Peyer's patch (tissue), 4 donors: Measurements from ENCODE around the gene GLTP. TPM values are rescaled to one million over a fixed set of nuclear protein-coding genes. Genes with fewer than 3 reads are reported as not detected.

Experiments used
- DNase-seq, 3 donors: peaks; one replicate each; pipeline ENCODE4 v3.0.0-alpha.2; 2017 to 2019
- H3K27ac ChIP-seq, 4 donors: fragments of 200-600 bp; sonication (generic); one replicate each; pipeline ENCODE4 v1.5.1; 2016 to 2019
- H3K27me3 ChIP-seq, 2 donors: fragments of 200-600 bp; sonication (generic); one replicate each; pipeline ENCODE4 v1.5.1; 2019
- H3K36me3 ChIP-seq, 3 donors: fragments of 200-600 bp; sonication (generic); one replicate each; pipeline ENCODE4 v1.5.1; 2016 to 2019
- H3K4me1 ChIP-seq, 4 donors: fragments of 200-600 bp; sonication (generic); one replicate each; pipeline ENCODE4 v1.5.1; 2016 to 2019
- H3K4me3 ChIP-seq, 4 donors: fragments of 200-600 bp; sonication (generic); 1 replicate in 3 of 4; 2 replicates in 1 of 4; pipeline ENCODE4 v1.5.1; 2016 to 2019; ENCODE audit warnings: mild to moderate bottlenecking in 1 of 4
- H3K9me3 ChIP-seq, 4 donors: fragments of 200-600 bp; sonication (generic); one replicate each; pipeline ENCODE4 v1.5.1; 2016 to 2019; ENCODE audit warnings: mild to moderate bottlenecking in 1 of 4
- POLR2A ChIP-seq, 2 donors: fragments of 450-650 bp; IDR thresholded peaks; one replicate each; pipeline ENCODE4 v1.5.1; 2017; ENCODE audit warnings: antibody characterized with exemption in 2 of 2, mild to moderate bottlenecking in 2 of 2, moderate library complexity in 2 of 2
- small RNA-seq, 2 donors: library from RNA; depleted of rRNA; stranded (forward); fragments of <200 nt; gene quantifications; one replicate each; pipeline ENCODE3, GENCODE V24; 2016
- total RNA-seq, 4 donors: library from RNA; depleted of rRNA; stranded (reverse); fragments of >200 nt; gene quantifications; one replicate each; pipeline ENCODE4 v1.1.0, GENCODE V29; 2016
- TF ChIP-seq, protein P1 (sequence below), 6 experiments: fragments of 450-650 bp in 4 of 6; fragments of 200-600 bp in 2 of 6; sonication (generic) in 1 of 6; IDR thresholded peaks; one replicate each; pipeline ENCODE4 v1.5.1; 2017 to 2019; ENCODE audit warnings: antibody characterized with exemption in 6 of 6, mild to moderate bottlenecking in 3 of 6, moderate library complexity in 1 of 6

Gene GLTP
- total RNA-seq, 4 donors from 2014 or later = 27.2 to 149 (median 141) TPM

DNA sequence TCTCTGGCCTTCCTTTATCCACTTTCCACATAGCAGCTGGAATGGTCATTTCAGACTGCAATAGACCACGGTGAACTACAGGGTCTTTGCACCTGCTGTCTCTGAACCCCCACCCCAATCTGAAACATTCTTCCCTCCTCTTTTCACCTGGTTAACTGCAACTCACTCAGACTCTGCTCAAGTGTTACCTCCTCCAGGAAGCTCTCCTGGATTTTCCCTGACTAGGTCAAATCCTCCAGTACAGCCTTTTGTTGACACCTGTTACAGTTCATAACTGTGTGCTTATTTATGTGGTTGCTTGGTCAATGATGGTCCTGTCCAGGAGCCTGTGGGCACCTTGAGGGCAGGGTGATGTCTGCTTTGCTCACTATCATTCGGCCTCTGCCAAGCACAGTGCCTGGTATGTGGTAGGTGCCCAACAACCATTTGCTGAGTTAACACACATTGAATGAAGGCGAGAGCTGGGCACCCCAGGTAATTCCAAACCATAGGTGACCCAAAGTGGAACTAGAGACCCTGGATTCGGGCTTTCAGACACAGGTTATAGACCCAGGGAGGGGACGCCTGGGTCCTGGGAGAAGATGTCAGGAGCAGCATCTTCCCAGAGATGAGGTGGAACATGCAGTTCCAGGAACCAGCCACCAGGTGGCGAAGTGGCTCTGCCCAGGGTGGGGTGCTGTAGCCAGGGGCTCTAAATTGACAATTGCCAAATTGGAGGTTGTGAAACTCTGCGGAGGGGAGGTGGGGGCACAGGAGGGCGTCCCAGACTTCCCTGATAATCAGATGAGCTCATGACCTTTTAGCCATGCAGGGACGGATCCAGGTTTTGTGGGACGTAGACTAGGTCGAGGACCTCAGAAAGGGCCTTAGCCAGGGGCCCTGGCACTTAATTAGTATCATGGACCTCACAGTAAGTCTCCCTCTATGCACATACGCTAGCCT, 75.2 kb downstream of the GLTP start:
- H3K4me1 ChIP-seq = no peaks in the 10 kb centered on the region
- TF ChIP-seq, protein P1, sequence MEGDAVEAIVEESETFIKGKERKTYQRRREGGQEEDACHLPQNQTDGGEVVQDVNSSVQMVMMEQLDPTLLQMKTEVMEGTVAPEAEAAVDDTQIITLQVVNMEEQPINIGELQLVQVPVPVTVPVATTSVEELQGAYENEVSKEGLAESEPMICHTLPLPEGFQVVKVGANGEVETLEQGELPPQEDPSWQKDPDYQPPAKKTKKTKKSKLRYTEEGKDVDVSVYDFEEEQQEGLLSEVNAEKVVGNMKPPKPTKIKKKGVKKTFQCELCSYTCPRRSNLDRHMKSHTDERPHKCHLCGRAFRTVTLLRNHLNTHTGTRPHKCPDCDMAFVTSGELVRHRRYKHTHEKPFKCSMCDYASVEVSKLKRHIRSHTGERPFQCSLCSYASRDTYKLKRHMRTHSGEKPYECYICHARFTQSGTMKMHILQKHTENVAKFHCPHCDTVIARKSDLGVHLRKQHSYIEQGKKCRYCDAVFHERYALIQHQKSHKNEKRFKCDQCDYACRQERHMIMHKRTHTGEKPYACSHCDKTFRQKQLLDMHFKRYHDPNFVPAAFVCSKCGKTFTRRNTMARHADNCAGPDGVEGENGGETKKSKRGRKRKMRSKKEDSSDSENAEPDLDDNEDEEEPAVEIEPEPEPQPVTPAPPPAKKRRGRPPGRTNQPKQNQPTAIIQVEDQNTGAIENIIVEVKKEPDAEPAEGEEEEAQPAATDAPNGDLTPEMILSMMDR (IDR thresholded peaks at IDR 0.05) = peak; percentile 84 to 95 (median 90)
- no peak for TF ChIP-seq POLR2A (IDR thresholded peaks at IDR 0.05)
- peak; percentile 58 to 86 (median 78) for DNase-seq
- no peaks in the 10 kb centered on the region for H3K9me3 ChIP-seq
- no peaks in the 10 kb centered on the region for H3K27me3 ChIP-seq
- no peak overlapping the region for H3K27ac ChIP-seq
- H3K4me3 ChIP-seq = no peak overlapping the region
- H3K36me3 ChIP-seq = no peaks in the 10 kb centered on the region

GRCh38 chr12:109803678-109804077, 76.7 kb downstream of the GLTP start:
- H3K27me3 ChIP-seq = no peaks in the 10 kb centered on the region
- no peak for DNase-seq
- TF ChIP-seq, protein P1 (IDR thresholded peaks at IDR 0.05) = no peak
- no peak for TF ChIP-seq POLR2A (IDR thresholded peaks at IDR 0.05)
- H3K9me3 ChIP-seq = no peaks in the 10 kb centered on the region
- H3K4me3 ChIP-seq = no peak overlapping the region
- no peaks in the 10 kb centered on the region for H3K4me1 ChIP-seq
- H3K36me3 ChIP-seq = no peaks in the 10 kb centered on the region
- no peak overlapping the region for H3K27ac ChIP-seq

- no peaks in the 10 kb centered on the region for H3K27me3 ChIP-seq
- no peak overlapping the region for H3K27ac ChIP-seq
- H3K9me3 ChIP-seq = no peaks in the 10 kb centered on the region
- H3K4me1 ChIP-seq = no peaks in the 10 kb centered on the region
- TF ChIP-seq, protein P1 (IDR thresholded peaks at IDR 0.05) = no peak
- no peak for TF ChIP-seq POLR2A (IDR thresholded peaks at IDR 0.05)
- H3K36me3 ChIP-seq = no peaks in the 10 kb centered on the region
- DNase-seq = no peak
- H3K4me3 ChIP-seq = no peak overlapping the region
Observed at GRCh38 chr12:109802828-109803227, 77.5 kb downstream of the GLTP start.

Small RNA genes within 50 kb of the gene (small RNA-seq; reads per million reads assigned to genes)
- gene MIR4497 = 0 reads per million in 2 donors
- gene RN7SL441P = 0 reads per million in 2 donors

Other genes starting within 250 kb of the GLTP start
- gene FAM222A, start 166.7 kb downstream of the GLTP start, total RNA-seq = 10 to 100 TPM in 1 of 4 donors, 1 to 10 TPM in 3; 3.9 to 26.1 (median 7.0) TPM
- under 1 TPM in 2 of 4 donors, not detected in 2; 0.27 to 0.57 TPM for gene TRPV4, start 47.1 kb downstream of the GLTP start, total RNA-seq
- gene TCHP, start 19.7 kb upstream of the GLTP start, total RNA-seq = 100 to 1,000 TPM in 1 of 4 donors, 10 to 100 TPM in 3; 23.9 to 120 (median 36.3) TPM
- 100 to 1,000 TPM in 1 of 4 donors, 10 to 100 TPM in 3; 55.0 to 107 (median 79.8) TPM for gene GIT2, start 115.8 kb upstream of the GLTP start, total RNA-seq
- 100 to 1,000 TPM in 1 of 4 donors, 10 to 100 TPM in 3; 81.3 to 124 (median 92.1) TPM for gene ANKRD13A, start 118.9 kb upstream of the GLTP start, total RNA-seq
- gene C12orf76, start 168.0 kb upstream of the GLTP start, total RNA-seq = 10 to 100 TPM; 14.9 to 23.1 (median 17.5) TPM
- 10 to 100 TPM in 1 of 4 donors, 1 to 10 TPM in 3; 2.5 to 20.6 (median 7.5) TPM for gene IFT81, start 243.8 kb upstream of the GLTP start, total RNA-seq